Esophagus muscularis mucosa (tissue), 4 donors: ENCODE data around the gene BOK. TPM values are rescaled to one million over a fixed set of nuclear protein-coding genes. Genes with fewer than 3 reads are reported as not detected.

Experiments used
- DNase-seq: peaks from one replicate; pipeline ENCODE4 v3.0.0-alpha.2; 2017; ENCODE audit errors: extremely low spot score
- H3K27ac ChIP-seq, 4 donors: fragments of 200-600 bp; sonication (generic); replicated peaks in 1 of 4; 1 replicate in 3 of 4; 2 replicates in 1 of 4; pipeline ENCODE4 v1.5.1; 2016 to 2019; ENCODE audit warnings: mild to moderate bottlenecking in 1 of 4
- H3K27me3 ChIP-seq, 4 donors: fragments of 200-600 bp; sonication (generic); one replicate each; pipeline versions ENCODE4 v1.5.1 to v1.6.0; 2016 to 2019
- H3K36me3 ChIP-seq, 4 donors: fragments of 200-600 bp; sonication (generic); one replicate each; pipeline ENCODE4 v1.5.1; 2016 to 2019
- H3K4me1 ChIP-seq, 4 donors: fragments of 200-600 bp; sonication (generic); one replicate each; pipeline ENCODE4 v1.5.1; 2016 to 2019
- H3K4me3 ChIP-seq, 4 donors: fragments of 200-600 bp; sonication (generic); 1 replicate in 2 of 4; 2 replicates in 2 of 4; pipeline ENCODE4 v1.5.1; 2016 to 2019; ENCODE audit warnings: mild to moderate bottlenecking in 4 of 4, moderate library complexity in 1 of 4
- H3K9me3 ChIP-seq, 4 donors: fragments of 200-600 bp; sonication (generic); 1 replicate in 3 of 4; 2 replicates in 1 of 4; pipeline ENCODE4 v1.5.1; 2016 to 2019
- CTCF ChIP-seq, 3 experiments: fragments of 200-600 bp in 2 of 3; fragments of 450-650 bp in 1 of 3; sonication (generic) in 2 of 3; IDR thresholded peaks; one replicate each; pipeline ENCODE4 v1.5.1; 2017 to 2019; ENCODE audit warnings: antibody characterized with exemption in 3 of 3, mild to moderate bottlenecking in 2 of 3, moderate library complexity in 1 of 3
- EP300 ChIP-seq: sonication (generic); formaldehyde crosslinking; IDR thresholded peaks from one replicate; pipeline ENCODE4 v1.6.1; 2017; ENCODE audit warnings: antibody characterized with exemption
- POLR2A ChIP-seq: fragments of 450-650 bp; IDR thresholded peaks from one replicate; pipeline ENCODE4 v1.6.1; 2017; ENCODE audit warnings: antibody characterized with exemption, moderate library complexity, mild to moderate bottlenecking, low read depth
- POLR2AphosphoS5 ChIP-seq, 2 donors: sonication (generic); formaldehyde crosslinking; IDR thresholded peaks; one replicate each; pipeline ENCODE4 v1.6.1; 2017; ENCODE audit warnings: antibody characterized with exemption in 2 of 2
- WGBS: methylation state at CpG from one replicate; pipeline ENCODE4 v1.1.5; 2018; 5-methylcytosine and 5-hydroxymethylcytosine counted together
- intact Hi-C: fragments of 100-400 bp; cut with DNase I; formaldehyde crosslinking; loops from one replicate; pipeline ENCODE4 v1.15.1; 2023
- total RNA-seq, 4 donors: library from RNA; depleted of rRNA; stranded (reverse); fragments of >200 nt; gene quantifications; one replicate each; pipeline versions ENCODE4 v1.1.0 to v1.2.1, GENCODE V29; 2016

The BOK gene
- total RNA-seq, 4 donors from 2014 or later, result 55.8 to 118 (median 73.7) TPM

GRCh38 chr2:241601841-241602240, 43.3 kb downstream of the BOK start:
- no peak overlapping the region for H3K27ac ChIP-seq
- no peaks in the 10 kb centered on the region for H3K9me3 ChIP-seq
- 97% methylated on average over 13 of the region's 13 CpGs for WGBS
- H3K4me1 ChIP-seq, result no peaks in the 10 kb centered on the region
- no peak for DNase-seq
- intact Hi-C loops, result no loop called here
- H3K4me3 ChIP-seq, result no peak overlapping the region
- TF ChIP-seq POLR2AphosphoS5 (IDR thresholded peaks at IDR 0.05), result no peak
- no peak for TF ChIP-seq EP300
- TF ChIP-seq POLR2A, result no peak
- H3K27me3 ChIP-seq, result no peaks in the 10 kb centered on the region
- peaks cover 44 to 92% (median 79%) of the 10 kb centered on the region in 4 donors for H3K36me3 ChIP-seq

- no peaks in the 10 kb centered on the region for H3K9me3 ChIP-seq
- H3K4me3 ChIP-seq, result no peak overlapping the region
- peaks cover 44 to 91% (median 72%) of the 10 kb centered on the region in 4 donors for H3K36me3 ChIP-seq
- no peaks in the 10 kb centered on the region for H3K4me1 ChIP-seq
- no peaks in the 10 kb centered on the region for H3K27me3 ChIP-seq
- WGBS, result 87% methylated on average over 9 of the region's 17 CpGs
- H3K27ac ChIP-seq, result no peak overlapping the region
- intact Hi-C loops, result no loop called here
- DNase-seq, result no peak
- TF ChIP-seq CTCF (IDR thresholded peaks at IDR 0.05) (no peak), POLR2AphosphoS5 (IDR thresholded peaks at IDR 0.05) (no peak), POLR2A (no peak), EP300 (no peak)
Measured at GRCh38 chr2:241602720-241603119, 44.2 kb downstream of the BOK start.

GRCh38 chr2:241603686-241604085, 45.1 kb downstream of the BOK start:
- intact Hi-C loops, result no loop called here
- WGBS, result 97% methylated on average over 5 of the region's 5 CpGs
- TF ChIP-seq POLR2AphosphoS5 (IDR thresholded peaks at IDR 0.05) (no peak), EP300 (no peak), CTCF (IDR thresholded peaks at IDR 0.05) (no peak), POLR2A (no peak)

GRCh38 chr2:241606186-241606585, 47.6 kb downstream of the BOK start:
- DNase-seq, result no peak
- no peak overlapping the region for H3K27ac ChIP-seq
- peaks cover 9 to 27% (median 20%) of the 10 kb centered on the region in 4 donors for H3K4me1 ChIP-seq
- no peak overlapping the region for H3K4me3 ChIP-seq
- peaks cover 29 to 66% (median 44%) of the 10 kb centered on the region in 4 donors for H3K36me3 ChIP-seq
- H3K9me3 ChIP-seq, result no peaks in the 10 kb centered on the region
- TF ChIP-seq POLR2AphosphoS5 (IDR thresholded peaks at IDR 0.05) (no peak), EP300 (no peak), POLR2A (no peak), CTCF (IDR thresholded peaks at IDR 0.05) (no peak)
- intact Hi-C loops, result no loop called here
- 96% methylated on average over 6 of the region's 8 CpGs for WGBS
- H3K27me3 ChIP-seq, result no peaks in the 10 kb centered on the region

More at GRCh38 chr2:241603686-241604085, 45.1 kb downstream of the BOK start:
- H3K9me3 ChIP-seq, result no peaks in the 10 kb centered on the region
- no peak for DNase-seq
- H3K4me3 ChIP-seq, result no peak overlapping the region
- H3K36me3 ChIP-seq, result peaks cover 44 to 91% (median 67%) of the 10 kb centered on the region in 4 donors
- no peak overlapping the region for H3K27ac ChIP-seq
- H3K4me1 ChIP-seq, result peaks cover 0 to 2% (median 0%) of the 10 kb centered on the region in 4 donors
- H3K27me3 ChIP-seq, result no peaks in the 10 kb centered on the region

- no peak overlapping the region for H3K4me3 ChIP-seq
- DNase-seq, result no peak
- no peak for TF ChIP-seq EP300
- no peak for TF ChIP-seq POLR2A
- TF ChIP-seq CTCF (IDR thresholded peaks at IDR 0.05), result no peak
- no peak for TF ChIP-seq POLR2AphosphoS5 (IDR thresholded peaks at IDR 0.05)
- peaks cover 21 to 54% (median 32%) of the 10 kb centered on the region in 4 donors for H3K36me3 ChIP-seq
- H3K4me1 ChIP-seq, result peaks cover 9 to 37% (median 25%) of the 10 kb centered on the region in 4 donors
- WGBS, result 95% methylated on average over 25 of the region's 27 CpGs
- no peaks in the 10 kb centered on the region for H3K27me3 ChIP-seq
- no peaks in the 10 kb centered on the region for H3K9me3 ChIP-seq
- H3K27ac ChIP-seq, result no peak overlapping the region
- intact Hi-C loops, result no loop called here
Measured at GRCh38 chr2:241607162-241607885, 48.8 kb downstream of the BOK start.
